BE2C (cell line): ENCODE data around the gene NFATC1.

Experiments
- DNase-seq: peaks from one replicate; pipeline ENCODE4 v3.0.0-alpha.2; 2020
- H3K27me3 ChIP-seq: fragments of 250-450 bp; sonication (Bioruptor Pico); 2 replicates; pipeline ENCODE4 v1.5.1; 2020; ENCODE audit warnings: mild to moderate bottlenecking
- H3K36me3 ChIP-seq: fragments of 250-450 bp; sonication (Bioruptor Pico); 2 replicates; pipeline ENCODE4 v1.5.1; 2020; ENCODE audit warnings: mild to moderate bottlenecking
- H3K4me1 ChIP-seq: fragments of 250-450 bp; sonication (Bioruptor Pico); 2 replicates; pipeline ENCODE4 v1.5.1; 2020
- H3K4me3 ChIP-seq: 2 replicates; pipeline ENCODE4 v1.5.1; 2011; ENCODE audit warnings: low read depth, low read length
- H3K9me3 ChIP-seq: fragments of 250-450 bp; sonication (Bioruptor Pico); 2 replicates; pipeline ENCODE4 v1.5.1; 2020
- TF ChIP-seq, protein P1 (sequence below): IDR thresholded peaks from 2 replicates; pipeline ENCODE4 v1.5.1; 2012; ENCODE audit warnings: mild to moderate bottlenecking, low read depth, low read length

The NFATC1 gene

DNA sequence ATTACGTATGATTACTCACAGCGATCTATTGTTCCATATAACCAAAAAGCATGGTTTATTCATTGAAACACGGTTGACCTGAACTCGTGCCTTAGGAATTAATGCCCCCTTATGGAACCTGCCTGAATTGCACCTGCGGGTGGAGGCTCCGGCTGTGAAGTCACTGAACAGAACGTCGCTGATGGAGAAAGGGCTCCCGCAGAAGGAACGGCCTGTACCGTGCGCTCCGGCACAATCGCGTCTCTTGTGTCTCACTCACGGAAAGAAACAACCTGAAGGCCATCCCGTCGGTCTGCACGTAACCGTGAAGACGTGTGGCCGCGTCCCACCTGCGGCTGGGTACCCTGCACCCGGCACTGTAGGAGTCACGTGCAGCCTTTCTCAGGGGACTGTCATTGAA is 133.1 kb downstream of the NFATC1 start:
- peak; percentile 62 for DNase-seq
- Histone ChIP-seq H3K36me3 (no peaks in the 10 kb centered on the region), H3K27me3 (peaks cover 48% of the 10 kb centered on the region), H3K4me1 (peaks cover 3% of the 10 kb centered on the region; the same call in 1 of the 2 replicates), H3K4me3 (no peak overlapping the region), H3K9me3 (no peaks in the 10 kb centered on the region)
- TF ChIP-seq, protein P1, sequence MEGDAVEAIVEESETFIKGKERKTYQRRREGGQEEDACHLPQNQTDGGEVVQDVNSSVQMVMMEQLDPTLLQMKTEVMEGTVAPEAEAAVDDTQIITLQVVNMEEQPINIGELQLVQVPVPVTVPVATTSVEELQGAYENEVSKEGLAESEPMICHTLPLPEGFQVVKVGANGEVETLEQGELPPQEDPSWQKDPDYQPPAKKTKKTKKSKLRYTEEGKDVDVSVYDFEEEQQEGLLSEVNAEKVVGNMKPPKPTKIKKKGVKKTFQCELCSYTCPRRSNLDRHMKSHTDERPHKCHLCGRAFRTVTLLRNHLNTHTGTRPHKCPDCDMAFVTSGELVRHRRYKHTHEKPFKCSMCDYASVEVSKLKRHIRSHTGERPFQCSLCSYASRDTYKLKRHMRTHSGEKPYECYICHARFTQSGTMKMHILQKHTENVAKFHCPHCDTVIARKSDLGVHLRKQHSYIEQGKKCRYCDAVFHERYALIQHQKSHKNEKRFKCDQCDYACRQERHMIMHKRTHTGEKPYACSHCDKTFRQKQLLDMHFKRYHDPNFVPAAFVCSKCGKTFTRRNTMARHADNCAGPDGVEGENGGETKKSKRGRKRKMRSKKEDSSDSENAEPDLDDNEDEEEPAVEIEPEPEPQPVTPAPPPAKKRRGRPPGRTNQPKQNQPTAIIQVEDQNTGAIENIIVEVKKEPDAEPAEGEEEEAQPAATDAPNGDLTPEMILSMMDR = peak; percentile 72

GRCh38 chr18:79529296-79529695 is 133.6 kb downstream of the NFATC1 start:
- Histone ChIP-seq H3K9me3 (no peaks in the 10 kb centered on the region), H3K4me1 (peaks cover 3% of the 10 kb centered on the region; the same call in 1 of the 2 replicates), H3K27me3 (peaks cover 51% of the 10 kb centered on the region), H3K4me3 (no peak overlapping the region), H3K36me3 (no peaks in the 10 kb centered on the region)
- DNase-seq = no peak
- TF ChIP-seq, protein P1 = no peak

- H3K4me1 ChIP-seq = peaks cover 3% of the 10 kb centered on the region; the same call in 1 of the 2 replicates
- H3K27me3 ChIP-seq = peaks cover 51% of the 10 kb centered on the region
- DNase-seq = no peak
- TF ChIP-seq, protein P1 = no peak
- H3K36me3 ChIP-seq = no peaks in the 10 kb centered on the region
- H3K4me3 ChIP-seq = no peak overlapping the region
- no peaks in the 10 kb centered on the region for H3K9me3 ChIP-seq
Observed at GRCh38 chr18:79529991-79530390, 134.3 kb downstream of the NFATC1 start.

- DNase-seq = no peak
- Histone ChIP-seq H3K4me3 (no peak overlapping the region), H3K4me1 (peaks cover 3% of the 10 kb centered on the region; the same call in 1 of the 2 replicates), H3K27me3 (peaks cover 51% of the 10 kb centered on the region), H3K9me3 (no peaks in the 10 kb centered on the region), H3K36me3 (no peaks in the 10 kb centered on the region)
- TF ChIP-seq, protein P1 = no peak
Observed at GRCh38 chr18:79530821-79531220, 135.1 kb downstream of the NFATC1 start.

DNA sequence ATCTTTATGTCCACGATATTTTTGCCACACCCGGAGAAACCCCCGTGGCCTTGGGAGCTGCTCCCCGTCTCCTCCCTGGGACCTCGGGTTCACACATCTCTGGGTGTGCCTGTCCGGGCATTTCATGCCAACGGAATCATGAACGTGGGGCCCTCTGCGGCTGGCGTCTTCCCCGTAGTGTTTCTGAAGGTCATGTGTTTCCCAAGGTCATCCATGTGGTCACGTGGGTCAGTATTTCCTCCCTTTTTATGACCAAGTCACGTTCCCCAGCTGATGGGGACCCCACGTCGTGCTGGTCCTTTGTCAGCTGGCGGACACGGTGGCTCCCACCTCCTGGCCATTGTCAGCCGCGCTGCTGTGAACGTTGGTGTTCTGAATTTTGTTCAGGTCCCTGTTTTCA is 135.7 kb downstream of the NFATC1 start:
- DNase-seq = no peak

GRCh38 chr18:79531926-79532312 is 136.2 kb downstream of the NFATC1 start:
- Histone ChIP-seq H3K36me3 (no peaks in the 10 kb centered on the region), H3K4me3 (no peak overlapping the region), H3K27me3 (peaks cover 51% of the 10 kb centered on the region), H3K4me1 (no peaks in the 10 kb centered on the region), H3K9me3 (no peaks in the 10 kb centered on the region)
- DNase-seq = no peak
- TF ChIP-seq, protein P1 = no peak

More for the DNA sequence above, 135.7 kb downstream of the NFATC1 start:
- Histone ChIP-seq H3K27me3 (peaks cover 51% of the 10 kb centered on the region), H3K4me3 (no peak overlapping the region), H3K4me1 (no peaks in the 10 kb centered on the region), H3K36me3 (no peaks in the 10 kb centered on the region), H3K9me3 (no peaks in the 10 kb centered on the region)
- TF ChIP-seq, protein P1 = no peak
